GM21576 (cell line): ENCODE measurements around the gene PRCP.
A peak's percentile ranks its signal among the peaks of the same experiment; 100 is the strongest.

Source experiments
- ATAC-seq: cut with Tn5 transposase; IDR thresholded peaks from one replicate; pipeline ENCODE4 v1.9.1; 2021; ENCODE audit warnings: mild to moderate bottlenecking, moderate library complexity; ENCODE audit not compliant: unreplicated experiment

PRCP gene

GRCh38 chr11:82907371-82907770 is 7.1 kb upstream of the PRCP start:
- ATAC-seq, result no peak

DNA sequence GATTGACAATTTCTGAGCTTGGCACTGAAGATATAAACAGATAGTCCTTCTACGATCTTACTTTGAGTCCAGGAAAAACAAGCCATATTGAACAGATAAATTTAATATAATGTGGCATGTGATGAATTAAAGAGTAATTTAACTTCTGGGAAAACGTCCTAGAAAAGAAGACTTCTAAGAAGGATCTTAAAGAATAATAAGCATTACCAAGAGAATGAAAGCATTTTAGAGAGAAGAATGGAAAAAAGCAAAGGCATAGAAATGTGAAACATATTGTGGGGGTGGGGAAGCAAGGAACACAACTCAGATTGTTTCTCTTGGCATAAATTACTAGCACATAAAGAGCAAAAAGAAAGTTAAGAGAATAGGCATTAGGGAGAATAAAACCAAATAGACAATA is 6.7 kb upstream of the PRCP start:
- ATAC-seq, result no peak

DNA sequence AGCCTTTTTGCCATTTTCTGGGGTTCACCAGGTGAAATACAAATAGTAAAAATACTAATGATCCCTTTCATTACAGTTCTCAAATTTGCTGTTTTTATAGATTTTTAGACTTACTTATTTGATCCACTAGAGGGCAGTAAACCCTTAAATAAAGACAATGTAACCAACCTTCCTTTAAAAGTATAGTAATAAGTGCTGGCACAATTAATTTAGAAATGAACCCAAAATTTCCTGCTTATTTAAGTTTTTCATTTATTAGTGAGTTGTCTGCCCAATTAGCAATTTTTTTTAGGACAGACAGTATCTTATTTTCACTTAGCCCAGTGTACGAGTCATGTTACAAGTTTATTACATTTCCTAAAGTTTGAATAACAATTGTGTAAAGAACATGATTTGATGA is 6.0 kb upstream of the PRCP start:
- ATAC-seq, result no peak

GRCh38 chr11:82903843-82904586 is 3.8 kb upstream of the PRCP start:
- ATAC-seq, result no peak

DNA sequence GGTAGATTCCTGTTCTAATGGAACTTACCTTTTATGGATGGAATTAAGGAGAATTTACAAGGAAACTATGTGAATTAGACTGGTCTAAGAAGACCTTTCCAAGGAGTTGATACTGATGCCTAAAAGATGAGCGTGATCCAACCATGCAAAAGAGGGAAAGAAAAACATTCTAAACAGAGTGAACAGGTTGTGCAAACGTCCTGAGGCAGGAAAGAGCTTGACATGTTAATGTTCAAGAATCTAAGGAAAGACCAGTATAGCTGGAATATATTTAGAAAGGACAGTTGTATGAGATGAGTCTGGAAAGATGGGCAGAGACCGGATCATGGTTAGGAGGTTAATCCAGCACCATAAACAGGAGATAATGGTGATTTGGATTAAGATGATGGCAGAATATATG is 2.6 kb upstream of the PRCP start:
- ATAC-seq, result no peak

GRCh38 chr11:82901922-82902485 is 1.8 kb upstream of the PRCP start:
- no peak for ATAC-seq

GRCh38 chr11:82901165-82901921 is 1.1 kb upstream of the PRCP start, which contains the start of gene DDIAS:
Gene DDIAS, plus strand, starts transcription at chr11:82901736. Its CDS starts 13,003 bp downstream, at chr11:82914739.
- peak; percentile 67 for ATAC-seq

DNA sequence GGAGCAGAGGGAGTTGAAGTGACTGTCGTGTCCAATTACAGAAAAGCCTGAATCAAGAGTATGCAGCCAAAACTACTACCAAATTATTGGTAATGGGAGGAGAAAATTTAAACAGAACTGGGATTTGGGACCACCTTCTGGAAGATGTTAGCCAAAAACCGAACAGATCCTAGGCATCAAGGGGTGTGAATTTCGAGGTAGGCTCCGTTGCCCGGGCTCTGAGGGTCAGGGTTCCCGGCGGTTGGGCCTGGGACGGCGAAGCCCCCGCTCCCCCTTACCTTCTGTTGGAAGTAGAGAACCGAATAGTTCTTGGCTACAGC is 313 bp downstream of the PRCP start:
- ATAC-seq, result no peak

DNA sequence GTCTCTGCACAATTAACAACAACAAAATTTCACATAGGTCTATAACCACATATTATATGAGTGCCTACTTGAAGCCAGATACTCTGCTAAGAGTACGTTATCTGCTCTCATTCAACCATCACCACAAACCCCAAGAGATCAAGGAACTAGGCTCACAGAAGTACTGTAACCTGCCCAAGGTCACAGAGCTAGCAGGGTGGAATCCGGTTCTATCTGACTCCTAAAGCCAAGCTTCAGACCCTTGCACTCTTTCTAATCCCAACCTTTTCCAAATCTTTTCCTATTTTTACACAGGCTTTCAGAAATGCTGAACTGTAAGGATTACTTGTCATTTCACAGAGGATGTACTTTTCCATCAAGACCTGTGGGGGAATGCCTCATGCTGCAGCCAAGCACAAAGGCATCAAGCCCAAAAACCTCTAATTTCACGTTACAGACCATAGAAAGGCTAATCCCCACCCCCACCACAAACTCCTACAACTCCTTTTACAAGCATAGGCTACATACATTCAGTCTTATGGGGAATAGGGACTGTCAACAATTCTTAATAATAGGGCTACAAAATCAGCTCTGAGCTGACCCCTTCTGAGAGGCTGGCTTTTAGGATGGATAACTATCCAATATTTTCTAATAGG is 927 bp downstream of the PRCP start:
- ATAC-seq, result no peak

DNA sequence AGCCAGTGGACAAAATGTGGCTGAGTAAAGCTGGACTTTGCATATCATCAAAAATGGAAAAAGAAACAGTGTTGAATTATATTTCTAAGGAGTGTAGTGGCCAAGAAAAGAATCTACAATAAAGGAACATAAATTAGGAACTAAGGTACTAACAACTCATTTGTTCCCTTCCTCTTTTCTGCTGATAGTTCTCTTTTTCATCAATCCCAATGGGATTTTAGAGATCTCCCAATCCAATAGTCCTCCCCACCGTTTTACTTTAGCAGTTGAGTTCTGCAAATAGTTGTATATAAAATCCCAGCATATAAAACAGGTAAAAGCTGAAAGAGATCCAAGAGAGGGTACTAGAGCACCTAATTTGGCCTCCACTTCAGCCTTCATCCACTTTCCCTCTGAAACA is 2.0 kb downstream of the PRCP start:
- ATAC-seq, result no peak

- ATAC-seq, result no peak
Observed at GRCh38 chr11:82896183-82896582, 4.0 kb downstream of the PRCP start.

DNA sequence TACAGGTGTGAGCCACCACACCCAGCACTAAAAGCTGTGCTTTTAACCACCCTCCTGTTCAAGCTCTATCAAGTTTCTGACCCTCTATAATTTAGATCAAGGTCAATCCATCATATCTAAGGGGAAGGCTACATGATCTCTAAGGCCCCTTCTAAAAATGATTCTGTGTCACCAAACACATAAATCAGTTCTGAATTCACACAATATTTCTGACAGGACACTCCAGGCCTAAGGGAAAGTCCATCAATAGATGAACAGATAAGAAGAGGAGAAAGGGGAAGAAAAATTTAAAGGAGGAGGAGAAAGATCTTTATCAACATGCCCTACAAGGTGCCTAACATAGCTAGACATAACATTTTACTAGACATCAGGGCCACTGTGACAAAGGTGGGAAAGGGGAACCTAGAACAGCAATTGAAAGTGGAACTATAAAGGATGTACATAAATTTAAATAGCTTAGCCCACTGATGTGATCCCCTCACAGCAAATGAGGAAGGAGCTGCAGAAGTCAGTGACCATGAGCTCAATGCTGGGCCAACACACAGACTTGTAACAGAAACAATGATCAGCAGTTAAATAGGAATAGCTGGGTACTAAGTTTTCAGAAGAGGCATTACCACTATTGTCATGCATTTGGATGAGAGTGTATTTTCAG is 4.7 kb downstream of the PRCP start:
- ATAC-seq, result peak; percentile 30

- no peak for ATAC-seq
Observed at GRCh38 chr11:82892611-82893169, 7.5 kb downstream of the PRCP start.

DNA sequence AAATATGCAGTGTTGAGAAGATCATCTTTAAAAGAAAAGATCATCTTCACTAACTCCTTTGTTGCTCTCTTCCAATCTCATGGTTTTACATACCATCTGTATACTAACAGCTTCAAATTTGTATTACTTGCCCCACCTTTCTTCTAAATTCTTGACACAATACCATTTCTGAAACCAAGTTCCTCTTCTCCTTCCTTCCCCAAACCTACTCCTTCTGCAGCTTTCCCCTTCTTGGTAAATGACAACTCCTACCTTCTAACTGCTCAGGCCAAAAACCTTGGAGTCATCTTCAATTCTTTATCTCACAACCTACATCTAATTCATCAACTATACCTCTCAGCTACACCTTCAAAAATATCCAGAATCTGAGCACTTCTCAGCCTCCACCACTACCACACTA is 9.3 kb downstream of the PRCP start:
- no peak for ATAC-seq

GRCh38 chr11:82890002-82890341 is 10.3 kb downstream of the PRCP start:
- ATAC-seq, result no peak

GRCh38 chr11:82889133-82890001 is 10.9 kb downstream of the PRCP start:
- no peak for ATAC-seq

DNA sequence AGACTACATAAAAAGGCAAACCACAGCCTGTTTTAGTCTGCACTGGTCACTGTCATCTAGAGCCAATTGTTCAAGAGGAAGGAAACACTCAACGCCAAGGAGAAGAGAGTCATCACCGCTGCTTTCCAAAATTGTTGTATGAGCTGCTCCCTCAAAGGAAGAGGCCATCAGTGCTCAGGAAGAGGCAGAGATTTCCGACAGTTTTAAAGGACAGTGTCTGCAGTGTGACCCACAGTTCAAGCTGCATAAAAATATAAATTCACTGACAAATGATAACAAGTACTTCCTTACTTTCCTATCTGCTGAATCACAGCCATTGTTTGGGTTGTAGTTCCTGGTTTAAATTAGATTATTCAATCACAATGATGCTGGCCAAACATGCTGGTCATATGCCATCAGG is 16.4 kb downstream of the PRCP start:
- no peak for ATAC-seq

DNA sequence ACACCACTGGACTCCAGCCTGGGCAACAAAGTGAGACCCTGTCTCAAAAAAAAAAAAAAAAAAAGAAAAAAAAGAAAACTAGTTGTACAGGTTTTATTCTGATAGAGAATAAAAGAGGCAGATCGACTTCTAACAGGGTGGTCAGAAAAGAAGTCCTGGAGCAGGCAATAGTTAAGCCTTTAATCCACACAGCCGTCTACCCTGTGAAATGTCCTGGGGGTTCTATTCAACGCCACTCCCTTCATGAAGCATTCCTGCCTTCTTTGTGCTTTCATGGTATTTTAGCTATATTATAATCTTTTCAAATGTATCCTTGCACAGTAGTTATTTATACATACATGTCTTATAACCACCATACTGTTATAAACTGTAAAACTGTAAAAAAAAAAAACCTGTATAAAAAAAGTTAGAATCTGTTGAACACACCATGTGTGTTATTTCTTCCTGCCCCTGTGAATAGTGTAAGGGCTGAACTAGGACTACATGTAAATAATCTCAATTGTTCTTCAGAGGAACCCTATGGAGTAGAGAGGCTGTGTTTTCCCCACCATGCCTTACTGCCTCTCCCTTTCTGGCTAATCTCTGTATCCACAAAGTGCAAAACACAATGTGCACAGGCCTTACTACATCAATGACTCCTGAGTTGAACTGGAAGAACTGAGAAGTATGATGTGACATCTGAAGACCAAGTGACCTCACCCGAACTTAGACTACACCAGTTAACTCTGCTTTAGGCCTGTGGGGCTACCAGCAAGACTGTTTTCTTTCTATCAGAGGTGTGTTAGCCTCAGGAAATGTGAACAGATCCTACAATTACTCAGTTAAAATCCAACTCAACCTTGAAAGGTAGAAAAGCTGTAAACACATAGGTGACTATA is 25.3 kb downstream of the PRCP start:
- ATAC-seq, result no peak

DNA sequence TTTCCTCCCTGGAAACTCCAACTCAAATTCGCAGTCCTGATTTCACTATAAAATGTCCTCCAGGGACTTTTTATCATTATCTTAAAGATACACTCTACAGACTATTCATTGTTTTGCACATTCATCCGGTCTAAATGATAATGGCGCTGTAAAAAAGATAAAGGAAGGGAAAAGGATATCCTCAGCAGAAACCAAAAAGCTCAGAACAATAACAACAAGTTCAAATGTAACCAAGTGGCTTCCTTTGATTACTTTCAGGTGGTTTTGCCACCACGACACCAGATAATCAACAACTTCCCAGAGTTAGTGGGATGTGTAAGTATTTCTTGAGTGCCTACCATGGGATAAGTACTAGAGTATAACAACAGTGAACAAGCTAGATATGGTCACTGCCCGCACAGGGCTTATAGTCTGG is 26.3 kb downstream of the PRCP start:
- no peak for ATAC-seq
